GM12875 (cell line): ENCODE data around the gene PUDP.
"Not testable (repeated sequence)": the region's sequence is repeated elsewhere in the genome, so short reads cannot be mapped to it uniquely, and the experiment has no call there.

Experiments
- H3K4me3 ChIP-seq: one replicate; pipeline ENCODE4 v1.5.1; 2011; ENCODE audit warnings: low read depth, low read length, control low read depth
- TF ChIP-seq, protein P1 (sequence below): IDR thresholded peaks from 2 replicates; pipeline ENCODE4 v1.5.1; 2011; ENCODE audit warnings: low read depth, mild to moderate bottlenecking, control low read depth, inconsistent platforms, low read length, moderate library complexity, borderline replicate concordance; ENCODE audit not compliant: insufficient read depth

Gene PUDP

DNA sequence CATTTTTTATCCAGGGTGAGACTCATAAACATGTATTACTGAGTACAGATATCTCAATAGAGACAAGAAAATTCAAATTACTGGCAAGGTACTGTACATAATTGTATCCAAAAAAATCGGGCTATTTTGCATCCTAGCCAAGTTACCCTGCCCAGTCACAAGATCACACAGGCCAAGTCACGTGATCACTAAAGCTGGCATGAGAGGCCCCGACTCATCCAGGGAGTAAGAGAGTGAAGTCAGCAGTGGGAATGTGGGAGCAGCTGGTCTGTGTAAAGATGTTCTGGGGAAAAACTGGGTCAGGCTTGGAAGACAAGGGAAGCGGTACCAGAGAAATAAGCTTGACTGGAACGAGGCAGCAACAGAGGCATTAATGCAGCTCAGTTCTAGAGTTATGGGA is 119.7 kb downstream of the PUDP start:
- TF ChIP-seq, protein P1, sequence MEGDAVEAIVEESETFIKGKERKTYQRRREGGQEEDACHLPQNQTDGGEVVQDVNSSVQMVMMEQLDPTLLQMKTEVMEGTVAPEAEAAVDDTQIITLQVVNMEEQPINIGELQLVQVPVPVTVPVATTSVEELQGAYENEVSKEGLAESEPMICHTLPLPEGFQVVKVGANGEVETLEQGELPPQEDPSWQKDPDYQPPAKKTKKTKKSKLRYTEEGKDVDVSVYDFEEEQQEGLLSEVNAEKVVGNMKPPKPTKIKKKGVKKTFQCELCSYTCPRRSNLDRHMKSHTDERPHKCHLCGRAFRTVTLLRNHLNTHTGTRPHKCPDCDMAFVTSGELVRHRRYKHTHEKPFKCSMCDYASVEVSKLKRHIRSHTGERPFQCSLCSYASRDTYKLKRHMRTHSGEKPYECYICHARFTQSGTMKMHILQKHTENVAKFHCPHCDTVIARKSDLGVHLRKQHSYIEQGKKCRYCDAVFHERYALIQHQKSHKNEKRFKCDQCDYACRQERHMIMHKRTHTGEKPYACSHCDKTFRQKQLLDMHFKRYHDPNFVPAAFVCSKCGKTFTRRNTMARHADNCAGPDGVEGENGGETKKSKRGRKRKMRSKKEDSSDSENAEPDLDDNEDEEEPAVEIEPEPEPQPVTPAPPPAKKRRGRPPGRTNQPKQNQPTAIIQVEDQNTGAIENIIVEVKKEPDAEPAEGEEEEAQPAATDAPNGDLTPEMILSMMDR: no peak
- H3K4me3 ChIP-seq: no peak overlapping the region

DNA sequence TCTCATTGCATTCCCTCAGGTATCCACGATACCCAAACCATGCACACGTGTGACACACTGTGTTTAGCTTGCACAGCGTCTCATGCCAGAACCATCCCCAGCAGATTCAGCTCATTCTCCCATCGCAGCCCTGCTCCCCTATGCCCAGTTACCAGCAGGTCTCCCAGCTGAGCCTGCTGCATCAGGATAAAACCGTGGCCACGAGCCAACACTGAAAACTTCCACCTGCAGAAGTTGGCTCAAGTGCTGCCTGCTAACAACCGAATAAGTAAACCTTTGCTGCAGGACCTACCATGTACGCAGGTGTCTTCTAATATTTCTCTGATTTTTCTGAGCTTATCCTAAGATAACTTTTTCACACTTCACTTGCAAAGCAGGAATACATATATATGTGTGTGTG is 120.9 kb downstream of the PUDP start:
- TF ChIP-seq, protein P1: no peak

DNA sequence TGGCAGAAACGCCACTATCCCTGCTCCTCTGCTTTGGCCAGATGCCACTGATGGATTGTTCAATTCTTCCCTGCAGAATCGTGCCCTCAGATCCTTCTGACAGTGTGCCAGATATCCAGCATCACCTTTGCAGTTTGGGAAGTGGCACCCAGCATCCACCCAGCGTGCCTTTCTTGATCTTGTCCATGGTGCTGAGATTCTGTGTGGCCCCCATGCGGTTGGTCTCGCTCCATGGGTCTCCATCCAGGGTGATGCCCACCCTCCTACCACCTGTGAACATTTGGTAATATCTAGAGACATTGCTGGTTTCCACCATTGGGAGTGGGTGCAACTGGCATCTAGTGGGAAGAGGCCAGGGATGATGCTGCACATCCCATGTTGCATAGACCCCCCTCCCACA is 121.6 kb downstream of the PUDP start:
- not testable (repeated sequence) for H3K4me3 ChIP-seq

More for the DNA sequence above, 120.9 kb downstream of the PUDP start:
- H3K4me3 ChIP-seq: no peak overlapping the region

DNA sequence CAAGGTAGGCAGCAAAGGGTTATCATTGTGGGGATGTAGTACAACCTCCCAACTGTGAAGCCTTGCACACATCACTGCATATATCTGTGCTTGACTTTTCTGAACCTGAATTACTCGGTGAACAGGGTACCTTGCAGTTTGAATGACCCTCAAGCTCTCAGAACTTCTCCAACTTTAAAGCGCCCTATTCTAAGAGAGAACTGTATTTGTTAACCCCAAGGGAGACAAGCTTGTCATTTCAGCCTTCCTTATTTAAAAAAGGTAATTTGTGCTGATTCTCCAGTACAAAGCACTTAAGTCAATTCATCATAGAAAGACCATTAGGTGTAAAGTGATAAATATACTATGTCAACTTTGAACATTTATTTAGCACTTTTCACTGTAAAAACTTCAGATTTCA is 122.5 kb downstream of the PUDP start:
- TF ChIP-seq, protein P1: no peak
- H3K4me3 ChIP-seq: no peak overlapping the region

DNA sequence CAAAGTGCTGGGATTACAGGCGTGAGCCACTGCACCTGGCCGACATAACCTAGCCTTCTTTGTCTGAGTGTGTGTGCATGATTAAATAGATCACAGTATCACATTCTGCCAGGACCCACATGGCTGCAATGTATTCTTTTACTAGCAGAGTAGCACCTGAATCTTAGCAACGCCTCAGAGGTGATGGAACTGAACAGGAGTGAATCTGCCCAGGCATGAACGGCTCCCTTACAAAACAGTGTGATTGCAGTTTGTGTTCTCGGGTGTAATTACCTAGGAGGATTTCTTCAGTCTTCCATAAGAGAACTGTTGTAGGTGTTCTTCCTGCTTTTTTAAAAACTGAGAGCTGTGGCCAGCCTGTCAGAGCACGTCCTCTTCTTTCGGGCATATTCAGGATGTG is 123.1 kb downstream of the PUDP start:
- TF ChIP-seq, protein P1: no peak
- no peak overlapping the region for H3K4me3 ChIP-seq

DNA sequence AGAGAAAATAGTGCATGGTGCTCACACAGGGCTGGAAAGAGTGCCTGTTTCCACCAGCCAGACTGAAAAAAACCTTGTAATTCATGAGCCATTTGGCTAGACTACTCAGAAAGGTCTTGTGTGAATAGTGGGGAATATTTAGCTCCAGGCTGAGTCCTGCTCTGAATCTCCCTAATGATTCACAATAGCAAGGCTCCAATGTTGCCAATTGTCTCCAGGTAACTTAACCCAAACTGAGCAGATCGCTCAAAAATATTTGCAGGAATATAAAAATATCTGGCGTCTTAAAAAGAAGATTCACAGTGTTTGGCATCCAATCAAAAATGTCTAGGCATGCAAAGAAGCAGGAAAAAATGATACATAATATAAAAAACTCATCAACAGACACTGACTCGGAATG is 125.0 kb downstream of the PUDP start:
- H3K4me3 ChIP-seq: not testable (repeated sequence)

DNA sequence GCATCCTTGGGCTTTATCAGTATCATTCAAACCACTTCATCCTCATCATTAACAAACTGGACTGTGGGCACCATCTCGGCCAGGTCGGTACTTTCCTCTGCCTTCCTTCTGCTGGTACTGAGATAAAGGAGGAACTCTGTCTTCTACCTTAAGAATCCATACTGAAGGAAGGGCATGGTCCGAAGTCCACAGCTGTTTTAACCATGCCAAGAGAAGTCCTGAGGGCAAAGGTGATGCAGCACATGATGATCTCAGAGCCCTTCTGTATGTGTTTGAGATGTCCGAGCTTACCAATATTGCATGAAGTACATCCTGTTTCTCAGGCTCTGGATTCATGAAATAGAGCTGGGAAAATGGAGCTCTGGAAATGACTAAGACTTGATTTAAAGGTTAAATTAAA is 126.0 kb downstream of the PUDP start:
- TF ChIP-seq, protein P1: no peak
- no peak overlapping the region for H3K4me3 ChIP-seq

DNA sequence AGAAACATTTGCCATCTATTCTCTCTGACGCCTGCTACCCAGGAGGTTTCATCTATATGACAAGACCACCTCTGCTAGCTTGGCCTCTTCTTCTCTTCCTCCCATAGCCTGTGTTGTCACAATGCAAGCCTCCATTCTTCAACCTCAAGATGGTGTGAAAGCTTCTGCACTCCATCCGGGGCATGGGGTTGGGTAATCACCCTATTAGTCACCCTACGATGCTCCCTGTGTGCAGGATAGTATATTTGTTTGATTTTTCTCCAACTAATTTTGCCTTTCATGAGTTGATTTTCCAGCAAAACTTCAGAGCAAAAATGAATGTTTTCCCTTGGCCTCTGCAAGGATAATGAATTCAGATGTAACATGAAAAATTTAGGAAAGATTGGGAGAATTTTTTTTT is 128.4 kb downstream of the PUDP start:
- TF ChIP-seq, protein P1: no peak

DNA sequence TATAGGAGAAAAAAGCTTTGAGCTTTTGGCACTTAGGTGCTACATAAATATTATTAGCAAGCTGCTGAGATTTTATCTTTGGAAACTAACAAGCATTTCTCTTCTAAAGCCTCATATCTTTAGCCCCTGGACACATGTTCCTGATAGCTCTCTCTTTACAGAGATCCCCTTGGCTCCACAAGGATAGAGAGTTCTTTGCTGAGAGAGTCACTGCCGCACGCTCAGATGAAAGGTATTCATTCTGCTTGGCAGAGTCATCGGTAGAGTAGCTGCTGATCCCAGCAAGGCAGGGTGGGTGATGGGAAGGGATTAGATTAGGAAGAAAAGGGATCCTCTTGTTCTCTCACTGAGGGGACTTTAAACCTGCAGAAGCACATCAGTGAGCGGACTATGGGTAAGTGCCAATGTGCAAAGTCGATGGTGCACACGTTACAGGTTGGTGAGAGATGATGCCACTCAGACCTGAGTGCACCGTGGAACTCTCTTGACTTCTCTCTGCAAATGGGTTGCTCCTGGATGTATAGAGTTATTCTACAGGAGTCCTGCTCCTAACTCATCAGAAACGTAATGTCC is 135.6 kb downstream of the PUDP start:
- H3K4me3 ChIP-seq: not testable (repeated sequence)

More for the DNA sequence above, 128.4 kb downstream of the PUDP start:
- no peak overlapping the region for H3K4me3 ChIP-seq

DNA sequence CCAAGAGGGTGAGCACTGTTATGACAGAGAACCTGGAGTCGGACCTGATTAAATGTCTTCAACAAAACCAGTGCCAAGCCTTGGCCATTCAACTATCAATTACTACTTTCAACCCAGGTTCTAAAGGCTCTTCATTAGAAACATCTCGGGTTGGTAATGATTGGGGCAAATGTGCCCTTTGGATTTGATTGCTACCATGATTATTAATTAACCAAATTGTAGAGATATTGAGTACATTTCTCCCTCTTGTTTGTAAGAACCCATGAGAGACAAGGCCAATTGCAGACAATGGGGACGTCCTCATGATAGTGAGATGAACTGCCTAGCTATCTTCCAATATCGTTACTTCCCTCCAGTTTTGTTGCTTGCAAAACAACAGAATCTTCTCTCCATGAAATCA is 137.1 kb downstream of the PUDP start:
- H3K4me3 ChIP-seq: not testable (repeated sequence)

DNA sequence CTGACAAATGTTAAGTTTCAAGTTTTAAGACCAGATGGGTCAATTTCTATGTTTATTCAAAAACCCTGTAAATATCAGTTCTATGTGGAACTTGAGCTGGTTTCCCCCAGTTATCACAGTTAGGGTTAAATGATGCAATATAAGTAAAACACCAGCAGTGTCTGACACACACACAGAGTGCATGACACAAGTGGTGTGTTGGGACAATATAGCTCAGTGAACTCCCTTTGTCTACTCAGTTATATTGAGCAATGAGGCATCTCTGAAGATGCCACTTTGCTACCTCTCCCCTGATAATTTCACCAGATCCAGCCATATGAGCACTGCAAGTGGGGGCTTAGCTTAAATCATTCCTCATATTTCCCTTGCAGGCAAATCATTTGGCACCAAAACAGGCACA is 140.6 kb downstream of the PUDP start:
- not testable (repeated sequence) for H3K4me3 ChIP-seq
